Loucy (cell line): ENCODE data around the gene P2RY8.
A peak's percentile ranks its signal among the peaks of the same experiment; 100 is the strongest.

ENCODE experiments used
- H2AFZ ChIP-seq: fragments of 200-600 bp; sonication (generic); 2 replicates; pipeline ENCODE4 v1.6.0; 2016; ENCODE audit warnings: antibody characterized with exemption, mild to moderate bottlenecking, low read length, moderate library complexity
- H3F3A ChIP-seq: fragments of 200-600 bp; 2 replicates; pipeline ENCODE4 v1.6.0; 2016; ENCODE audit warnings: antibody characterized with exemption, low read depth, mild to moderate bottlenecking
- H3K27me3 ChIP-seq: fragments of 200-600 bp; sonication (generic); 2 replicates; pipeline ENCODE4 v1.6.1; 2014; ENCODE audit warnings: low read length, mild to moderate bottlenecking; ENCODE audit not compliant: insufficient read depth, poor library complexity, severe bottlenecking
- H3K36me3 ChIP-seq: fragments of 200-600 bp; sonication (generic); 2 replicates; pipeline ENCODE4 v1.6.1; 2016; ENCODE audit warnings: low read length; ENCODE audit not compliant: insufficient read depth
- H3K4me1 ChIP-seq: fragments of 200-600 bp; sonication (generic); 2 replicates; pipeline ENCODE4 v1.5.1; 2014; ENCODE audit warnings: low read length, mild to moderate bottlenecking; ENCODE audit not compliant: insufficient read depth, poor library complexity, severe bottlenecking
- H3K4me2 ChIP-seq: fragments of 200-600 bp; sonication (generic); 2 replicates; pipeline ENCODE4 v1.6.0; 2014; ENCODE audit warnings: antibody characterized with exemption, low read length, low read depth, mild to moderate bottlenecking; ENCODE audit not compliant: poor library complexity, severe bottlenecking
- H3K4me3 ChIP-seq: fragments of 200-600 bp; sonication (generic); 2 replicates; pipeline ENCODE4 v1.5.1; 2014; ENCODE audit warnings: low read length, mild to moderate bottlenecking, mixed read lengths; ENCODE audit not compliant: poor library complexity, severe bottlenecking
- H3K79me2 ChIP-seq: fragments of 200-600 bp; sonication (generic); 2 replicates; pipeline ENCODE4 v1.6.1; 2014; ENCODE audit warnings: low read length; ENCODE audit not compliant: insufficient read depth
- H3K9ac ChIP-seq: fragments of 200-600 bp; sonication (generic); 2 replicates; pipeline ENCODE4 v1.6.0; 2014; ENCODE audit warnings: mild to moderate bottlenecking, low read depth, low read length, moderate library complexity; ENCODE audit not compliant: poor library complexity, severe bottlenecking
- H3K9me2 ChIP-seq: fragments of 200-600 bp; sonication (generic); replicated peaks from 2 replicates; pipeline ENCODE4 v1.6.1; 2016; ENCODE audit warnings: low read depth, low read length, mixed read lengths
- H3K9me3 ChIP-seq: fragments of 200-600 bp; sonication (generic); 2 replicates; pipeline ENCODE4 v1.6.1; 2014; ENCODE audit warnings: mild to moderate bottlenecking, antibody characterized with exemption, low read length, low read depth; ENCODE audit not compliant: insufficient read depth
- H4K20me1 ChIP-seq: fragments of 200-600 bp; sonication (generic); 2 replicates; pipeline ENCODE4 v1.6.0; 2014; ENCODE audit warnings: antibody characterized with exemption, low read length, mild to moderate bottlenecking; ENCODE audit not compliant: insufficient read depth, poor library complexity, severe bottlenecking
- EZH2phosphoT487 ChIP-seq: fragments of 200-600 bp; IDR thresholded peaks from 2 replicates; pipeline ENCODE4 v1.6.1; 2018; ENCODE audit warnings: antibody characterized with exemption, mild to moderate bottlenecking, moderate library complexity, borderline replicate concordance
- TF ChIP-seq, protein P1 (sequence below): fragments of 200-600 bp; sonication (generic); conservative IDR thresholded peaks from 2 replicates; pipeline ENCODE4 v1.5.1; 2014; ENCODE audit warnings: mild to moderate bottlenecking, antibody characterized with exemption, low read length

The P2RY8 gene

DNA sequence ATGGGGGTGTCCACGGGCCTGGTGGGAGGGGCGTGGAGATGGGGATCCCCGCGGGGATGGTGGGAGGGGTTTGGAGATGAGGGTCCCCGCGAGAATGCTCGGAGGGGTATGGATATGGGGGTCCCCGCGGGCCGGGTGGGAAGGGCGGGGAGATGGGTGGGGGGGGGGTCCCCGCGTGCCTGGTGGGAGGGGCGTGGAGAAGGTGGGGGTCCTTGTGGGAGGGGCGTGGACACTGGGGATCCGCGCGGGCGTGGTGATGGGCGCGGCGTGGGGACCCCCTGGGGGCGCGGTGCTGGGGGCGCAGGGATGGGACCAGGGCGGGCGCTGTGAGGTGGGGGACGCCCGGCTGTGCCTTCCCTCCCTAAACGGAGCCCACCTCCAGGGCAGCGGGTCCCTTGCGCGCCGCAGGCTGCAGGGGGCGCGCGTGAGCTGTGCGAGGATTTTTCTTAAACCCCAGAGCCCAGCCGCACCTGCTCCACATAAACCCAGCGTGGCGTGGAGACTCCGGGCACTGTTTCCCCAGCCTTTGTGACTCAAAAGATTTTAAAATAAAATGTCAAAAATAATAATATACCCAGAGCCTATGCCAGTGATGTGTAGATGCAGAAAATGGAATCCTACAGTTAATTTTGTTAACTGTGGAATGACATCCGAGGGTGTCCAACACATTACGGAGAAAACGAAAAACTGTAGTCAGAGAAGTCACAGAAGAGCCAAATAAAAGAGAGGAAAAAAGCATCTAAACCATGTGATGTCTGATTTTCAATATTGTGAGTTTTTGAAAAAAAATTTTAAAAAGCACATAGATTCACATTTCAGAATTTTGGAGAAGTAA, 82.8 kb downstream of the P2RY8 start:
- Histone ChIP-seq H3K4me1 (peaks cover 6% of the 10 kb centered on the region), H3K79me2 (peaks cover 20% of the 10 kb centered on the region; the same call in 1 of the 2 replicates), H3K9me3 (no peaks in the 10 kb centered on the region), H3K27me3 (no peaks in the 10 kb centered on the region), H3K36me3 (no peaks in the 10 kb centered on the region), H3K9ac (no peak overlapping the region), H3K4me2 (peak overlapping the region; percentile 57), H3K9me2 (no peaks in the 10 kb centered on the region), H3K4me3 (peak overlapping the region; percentile 75), H2AFZ (no peak overlapping the region), H4K20me1 (no peaks in the 10 kb centered on the region), H3F3A (no peaks in the 10 kb centered on the region)
- no peak for TF ChIP-seq EZH2phosphoT487
- TF ChIP-seq, protein P1, sequence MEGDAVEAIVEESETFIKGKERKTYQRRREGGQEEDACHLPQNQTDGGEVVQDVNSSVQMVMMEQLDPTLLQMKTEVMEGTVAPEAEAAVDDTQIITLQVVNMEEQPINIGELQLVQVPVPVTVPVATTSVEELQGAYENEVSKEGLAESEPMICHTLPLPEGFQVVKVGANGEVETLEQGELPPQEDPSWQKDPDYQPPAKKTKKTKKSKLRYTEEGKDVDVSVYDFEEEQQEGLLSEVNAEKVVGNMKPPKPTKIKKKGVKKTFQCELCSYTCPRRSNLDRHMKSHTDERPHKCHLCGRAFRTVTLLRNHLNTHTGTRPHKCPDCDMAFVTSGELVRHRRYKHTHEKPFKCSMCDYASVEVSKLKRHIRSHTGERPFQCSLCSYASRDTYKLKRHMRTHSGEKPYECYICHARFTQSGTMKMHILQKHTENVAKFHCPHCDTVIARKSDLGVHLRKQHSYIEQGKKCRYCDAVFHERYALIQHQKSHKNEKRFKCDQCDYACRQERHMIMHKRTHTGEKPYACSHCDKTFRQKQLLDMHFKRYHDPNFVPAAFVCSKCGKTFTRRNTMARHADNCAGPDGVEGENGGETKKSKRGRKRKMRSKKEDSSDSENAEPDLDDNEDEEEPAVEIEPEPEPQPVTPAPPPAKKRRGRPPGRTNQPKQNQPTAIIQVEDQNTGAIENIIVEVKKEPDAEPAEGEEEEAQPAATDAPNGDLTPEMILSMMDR = peak; percentile 63

- Histone ChIP-seq H3K4me3 (peak overlapping the region; percentile 75), H3K9me3 (no peaks in the 10 kb centered on the region), H2AFZ (peak overlapping the region; percentile 77; the same call in 1 of the 2 replicates), H3K36me3 (no peaks in the 10 kb centered on the region), H3K4me1 (peaks cover 6% of the 10 kb centered on the region), H3K4me2 (peak overlapping the region; percentile 51), H3K27me3 (no peaks in the 10 kb centered on the region), H3K9me2 (no peaks in the 10 kb centered on the region), H3F3A (no peaks in the 10 kb centered on the region), H3K9ac (peak overlapping the region; percentile 43), H4K20me1 (no peaks in the 10 kb centered on the region), H3K79me2 (peaks cover 20% of the 10 kb centered on the region; the same call in 1 of the 2 replicates)
- TF ChIP-seq EZH2phosphoT487 = no peak
- TF ChIP-seq, protein P1 = no peak
Measured at GRCh38 chrX:1453395-1453783, 83.6 kb downstream of the P2RY8 start.

DNA sequence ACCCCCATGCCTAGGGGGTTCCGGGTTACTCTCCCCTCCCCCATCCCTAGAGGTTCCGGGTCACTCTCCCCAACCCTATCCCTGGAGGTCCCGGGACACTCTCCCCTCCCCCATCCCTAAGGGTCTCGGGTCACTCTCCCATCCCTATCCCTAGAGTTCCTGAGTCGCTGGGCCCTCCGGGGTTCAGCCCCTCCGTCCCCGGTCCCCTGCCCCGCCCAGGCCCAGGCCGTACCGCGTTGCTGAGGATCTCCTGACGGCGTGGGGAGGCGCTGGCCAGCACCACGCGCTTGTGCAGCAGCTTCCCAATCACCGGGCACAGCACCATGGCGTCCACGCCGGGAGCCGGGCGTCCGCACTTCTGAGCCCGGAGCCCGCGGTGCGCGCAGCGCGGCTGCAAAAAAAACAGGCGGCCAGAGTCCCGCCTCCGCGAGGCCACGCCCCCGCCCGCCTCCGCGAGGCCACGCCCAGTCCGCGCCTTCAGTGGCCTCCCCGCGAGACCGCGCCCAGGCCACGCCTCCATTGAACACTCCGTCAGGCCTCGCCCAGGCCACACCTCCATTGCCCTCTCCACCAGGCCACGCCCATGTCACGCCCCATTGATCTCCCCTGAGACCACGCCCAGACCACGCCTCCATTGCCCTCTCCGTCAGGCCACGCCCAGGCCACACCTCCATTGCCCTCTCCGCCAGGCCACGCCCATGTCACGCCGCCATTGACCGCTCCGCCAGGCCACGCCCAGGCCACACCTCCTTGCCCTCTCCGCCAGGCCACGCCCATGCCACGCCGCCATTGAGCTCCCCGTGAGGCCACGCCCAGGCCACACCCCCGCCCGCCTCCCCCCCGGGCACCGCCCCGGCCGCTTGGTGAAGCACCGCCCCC, 84.2 kb downstream of the P2RY8 start, which contains the start of gene ASMTL:
Gene ASMTL, minus strand, starts transcription at position 394 of the 879 bp plus-strand sequence. Its CDS starts 69 bp downstream, at position 325.
- Histone ChIP-seq H2AFZ (peak within 1 kb of the TSS; percentile 77; the same call in 1 of the 2 replicates), H3K4me2 (peak within 1 kb of the TSS; percentile 68), H3F3A (no peaks in the 10 kb centered on the region), H3K9ac (peak within 1 kb of the TSS; percentile 78), H3K9me2 (no peaks in the 10 kb centered on the region), H4K20me1 (no peaks in the 10 kb centered on the region), H3K4me3 (peak within 1 kb of the TSS; percentile 86), H3K27me3 (no peaks in the 10 kb centered on the region), H3K79me2 (peaks cover 20% of the 10 kb centered on the region; the same call in 1 of the 2 replicates), H3K36me3 (no peaks in the 10 kb centered on the region), H3K4me1 (peaks cover 6% of the 10 kb centered on the region), H3K9me3 (no peaks in the 10 kb centered on the region)
- TF ChIP-seq, protein P1 = no peak
- TF ChIP-seq EZH2phosphoT487 = no peak
